Measurements from ENCODE around the gene ACAD9.

DNA sequence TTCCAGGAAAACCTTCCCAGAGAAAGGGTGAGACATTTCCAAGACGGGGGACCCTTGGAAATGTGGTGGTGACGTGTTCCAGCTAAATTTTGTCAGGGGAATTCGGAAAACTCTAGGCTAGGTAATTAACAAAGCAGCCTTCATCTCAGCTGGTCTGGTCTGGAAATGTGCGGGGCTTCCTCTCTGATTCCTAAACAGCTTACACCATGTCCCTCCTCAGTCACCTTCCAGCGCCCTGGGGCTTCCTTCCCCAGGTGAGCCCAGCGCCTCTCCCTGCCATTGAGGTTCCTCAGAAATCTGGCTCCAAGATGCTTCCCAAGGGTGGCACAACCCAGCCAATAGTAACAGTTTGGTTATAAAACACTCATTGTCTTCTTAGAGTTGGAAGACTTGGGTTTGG lies 571 bp downstream of the ACAD9 start:
- no peak for TF ChIP-seq POLR2A (IDR thresholded peaks at IDR 0.05)
- no peak for TF ChIP-seq POLR2AphosphoS5 (IDR thresholded peaks at IDR 0.05)

Measured in sigmoid colon (tissue), 4 donors.